Fibroblast of skin of right biceps (primary cell): Measurements from ENCODE around the gene KLHDC8A.
"Not testable (repeated sequence)": the region's sequence is repeated elsewhere in the genome, so short reads cannot be mapped to it uniquely, and the experiment has no call there.

ENCODE experiments used
- DNase-seq: peaks from one replicate; pipeline ENCODE4 v3.0.0-alpha.2; 2013

The KLHDC8A gene, protein sequence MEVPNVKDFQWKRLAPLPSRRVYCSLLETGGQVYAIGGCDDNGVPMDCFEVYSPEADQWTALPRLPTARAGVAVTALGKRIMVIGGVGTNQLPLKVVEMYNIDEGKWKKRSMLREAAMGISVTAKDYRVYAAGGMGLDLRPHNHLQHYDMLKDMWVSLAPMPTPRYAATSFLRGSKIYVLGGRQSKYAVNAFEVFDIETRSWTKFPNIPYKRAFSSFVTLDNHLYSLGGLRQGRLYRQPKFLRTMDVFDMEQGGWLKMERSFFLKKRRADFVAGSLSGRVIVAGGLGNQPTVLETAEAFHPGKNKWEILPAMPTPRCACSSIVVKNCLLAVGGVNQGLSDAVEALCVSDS

GRCh38 chr1:205356440-205357139 lies at the start of gene KLHDC8A:
Gene KLHDC8A, minus strand, starts transcription at chr1:205356922. Its CDS starts 13,318 bp downstream, at chr1:205343604.
- DNase-seq: peak; percentile 18

DNA sequence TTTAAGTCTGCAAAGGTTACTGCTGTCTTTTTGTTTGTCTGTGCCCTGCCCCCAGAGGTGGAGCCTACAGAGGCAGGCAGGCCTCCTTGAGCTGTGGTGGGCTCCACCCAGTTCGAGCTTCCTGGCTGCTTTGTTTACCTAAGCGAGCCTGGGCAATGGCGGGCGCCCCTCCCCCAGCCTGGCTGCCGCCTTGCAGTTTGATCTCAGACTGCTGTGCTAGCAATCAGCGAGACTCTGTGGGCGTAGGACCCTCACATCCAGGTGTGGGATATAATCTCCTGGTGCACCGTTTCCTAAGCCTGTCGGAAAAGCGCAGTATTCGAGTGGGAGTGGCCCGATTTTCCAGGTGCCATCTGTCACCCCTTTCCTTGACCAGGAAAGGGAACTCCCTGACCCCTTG lies 49.5 kb upstream of the KLHDC8A start:
- DNase-seq: not testable (repeated sequence)

DNA sequence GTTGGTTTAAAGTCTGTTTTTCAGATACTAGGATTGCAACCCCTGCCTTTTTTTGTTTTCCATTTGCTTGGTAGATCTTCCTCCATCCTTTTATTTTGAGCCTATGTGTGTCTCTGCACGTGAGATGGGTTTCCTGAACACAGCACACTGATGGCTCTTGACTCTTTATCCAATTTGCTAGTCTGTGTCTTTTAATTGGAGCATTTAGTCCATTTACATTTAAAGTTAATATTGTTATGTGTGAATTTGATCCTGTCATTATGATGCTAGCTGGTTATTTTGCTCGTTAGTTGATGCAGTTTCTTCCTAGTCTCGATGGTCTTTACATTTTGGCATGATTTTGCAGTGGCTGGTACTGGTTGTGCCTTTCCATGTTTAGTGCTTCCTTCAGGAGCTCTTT lies 47.8 kb upstream of the KLHDC8A start:
- not testable (repeated sequence) for DNase-seq

DNA sequence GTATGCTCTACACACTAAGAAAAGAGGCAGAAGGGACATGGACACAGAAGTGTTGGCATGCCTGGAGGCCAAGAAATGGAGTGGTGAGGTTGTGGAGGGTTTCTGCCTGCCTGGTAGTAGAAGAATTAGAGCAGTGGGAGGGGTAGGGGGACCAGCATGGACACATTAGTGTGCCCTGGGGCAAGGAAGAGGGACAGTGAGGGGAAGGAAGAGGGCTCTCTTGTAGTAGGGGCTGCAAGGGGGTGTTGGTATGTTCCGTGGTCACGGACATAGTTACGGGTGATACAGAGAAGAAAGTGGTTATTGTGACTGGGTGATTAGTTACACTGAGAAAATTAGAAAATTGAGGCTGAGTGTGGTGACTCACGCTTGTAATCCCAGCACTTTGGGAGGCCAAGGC lies 41.9 kb upstream of the KLHDC8A start:
- no peak for DNase-seq

DNA sequence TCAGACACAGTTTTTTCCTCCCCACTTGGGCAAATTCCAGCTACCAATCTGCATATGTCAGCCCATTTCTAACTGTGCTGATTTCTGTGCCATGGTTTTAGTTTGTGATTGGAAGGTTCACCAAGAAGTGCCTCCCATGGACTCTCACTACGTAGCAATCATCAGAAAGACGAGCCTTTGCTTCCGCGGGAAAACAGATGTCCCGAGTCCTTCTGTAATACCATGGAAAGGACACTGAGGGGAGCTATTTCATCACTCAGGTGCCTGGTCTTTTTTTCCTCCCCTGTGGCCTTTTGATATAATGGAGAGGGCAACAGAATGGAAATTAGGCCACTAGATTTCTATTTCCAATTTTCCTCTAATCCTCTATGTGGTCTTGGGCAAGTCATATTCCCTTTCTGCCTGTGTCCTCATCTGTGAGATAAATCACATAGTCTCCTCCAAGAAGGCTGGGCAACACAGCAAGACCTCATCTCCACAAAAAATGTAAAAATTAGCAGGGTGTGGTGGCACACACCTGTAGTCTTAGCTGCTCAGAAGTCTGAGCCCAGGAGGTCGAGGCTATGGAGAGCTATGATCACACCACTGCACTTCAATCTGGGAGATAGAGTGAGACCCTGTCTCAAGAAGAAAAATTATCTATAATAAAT lies 40.4 kb upstream of the KLHDC8A start:
- peak; percentile 39 for DNase-seq

GRCh38 chr1:205395616-205396015 lies 38.9 kb upstream of the KLHDC8A start:
- DNase-seq: no peak

DNA sequence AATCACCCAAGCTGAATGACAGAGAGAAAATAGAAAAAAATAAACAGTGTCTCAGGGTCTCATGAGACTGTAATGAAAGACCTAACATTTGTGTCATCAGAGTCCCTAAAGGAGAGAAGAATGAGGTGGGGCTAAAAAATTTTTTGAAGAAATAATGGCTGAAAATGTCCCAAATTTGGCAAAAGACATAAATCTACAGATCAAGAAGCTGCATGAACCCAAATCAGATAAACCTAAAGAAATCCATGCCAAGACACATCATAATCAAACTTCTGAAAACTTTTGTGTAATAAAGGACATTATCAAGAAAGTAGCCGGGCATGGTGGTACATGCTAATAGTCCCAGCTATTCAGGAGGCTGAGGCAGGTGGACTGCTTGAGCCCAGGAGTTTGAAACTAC lies 35.9 kb upstream of the KLHDC8A start:
- DNase-seq: no peak

DNA sequence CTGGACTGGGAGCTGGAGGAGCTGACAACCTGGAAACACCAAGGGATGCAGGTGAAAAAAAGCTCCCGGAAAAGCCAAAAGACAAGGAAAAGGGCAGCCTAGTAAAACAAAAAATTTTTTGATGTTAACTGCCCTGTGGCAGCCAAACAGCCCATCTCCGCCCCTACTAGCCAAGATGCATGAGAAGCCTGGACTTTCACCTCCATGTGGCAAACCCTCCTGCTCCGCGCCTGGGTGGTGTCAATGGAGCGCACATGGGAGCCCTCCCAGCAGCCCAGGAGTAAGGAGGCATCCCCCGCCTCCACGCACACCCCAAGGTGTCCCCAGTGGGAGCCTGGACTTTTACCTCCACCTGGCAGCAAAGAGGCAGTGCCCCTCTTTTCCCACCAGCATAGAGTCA lies 34.7 kb upstream of the KLHDC8A start:
- no peak for DNase-seq

DNA sequence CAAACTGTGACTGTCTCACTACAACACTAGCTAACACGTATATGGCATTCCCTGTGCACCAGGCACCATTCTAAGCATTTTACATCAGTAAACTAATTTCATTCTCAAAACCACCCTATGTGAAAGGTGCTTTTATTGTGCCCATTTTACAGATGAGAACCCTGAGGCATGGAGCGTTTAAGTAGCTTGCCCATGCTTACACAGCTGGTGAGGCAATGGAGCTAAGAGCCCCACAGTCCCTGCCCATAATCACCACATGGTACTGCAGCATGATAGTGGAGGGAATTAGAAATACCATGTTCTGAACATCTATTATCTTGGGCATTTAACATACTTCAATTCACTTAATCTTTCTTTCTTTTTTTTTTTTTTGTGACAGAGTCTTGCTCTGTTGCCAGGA lies 31.1 kb upstream of the KLHDC8A start:
- DNase-seq: no peak

DNA sequence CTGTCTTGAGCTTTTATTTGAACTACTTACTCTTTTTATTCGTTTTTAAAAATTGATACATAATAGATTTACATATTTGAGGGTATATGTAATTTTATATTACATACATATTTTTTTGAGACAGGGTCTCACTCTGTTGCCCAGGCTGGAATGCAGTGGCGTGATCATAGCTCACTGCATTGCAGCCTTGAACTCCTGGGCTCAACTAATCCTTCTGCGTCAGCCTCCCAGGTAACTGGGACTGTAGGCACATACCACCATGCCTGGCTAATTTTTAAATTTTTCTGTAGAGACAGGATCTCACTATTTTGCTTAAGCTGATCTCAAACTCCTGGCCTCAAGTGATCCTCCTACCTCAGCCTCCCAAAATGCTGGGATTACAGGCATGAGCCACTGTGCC lies 26.3 kb upstream of the KLHDC8A start:
- not testable (repeated sequence) for DNase-seq

- DNase-seq: no peak
Observed at GRCh38 chr1:205382561-205382960, 25.8 kb upstream of the KLHDC8A start.

GRCh38 chr1:205381305-205381704 lies 24.6 kb upstream of the KLHDC8A start:
- no peak for DNase-seq

DNA sequence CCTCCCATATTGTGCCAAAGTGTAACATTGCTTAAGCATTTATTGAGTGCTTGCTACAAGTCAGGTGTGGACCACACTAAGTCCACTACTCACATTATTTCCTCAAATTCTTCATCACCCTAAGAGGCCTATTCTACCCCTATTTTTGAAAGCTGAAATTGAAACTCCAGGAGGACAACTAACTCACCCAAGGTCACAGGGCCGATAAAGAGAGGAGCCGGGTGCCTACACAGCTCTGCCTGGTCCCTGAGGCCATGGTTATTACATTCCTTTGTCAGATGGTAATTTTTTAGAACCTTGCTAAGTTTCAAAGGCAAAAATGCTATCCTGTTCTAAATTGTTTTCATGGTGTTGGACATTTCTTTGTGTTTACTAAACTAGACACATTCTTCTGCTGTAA lies 24.2 kb upstream of the KLHDC8A start:
- DNase-seq: no peak

GRCh38 chr1:205379056-205379455 lies 22.3 kb upstream of the KLHDC8A start:
- no peak for DNase-seq

GRCh38 chr1:205377355-205377754 lies 20.6 kb upstream of the KLHDC8A start:
- DNase-seq: no peak

DNA sequence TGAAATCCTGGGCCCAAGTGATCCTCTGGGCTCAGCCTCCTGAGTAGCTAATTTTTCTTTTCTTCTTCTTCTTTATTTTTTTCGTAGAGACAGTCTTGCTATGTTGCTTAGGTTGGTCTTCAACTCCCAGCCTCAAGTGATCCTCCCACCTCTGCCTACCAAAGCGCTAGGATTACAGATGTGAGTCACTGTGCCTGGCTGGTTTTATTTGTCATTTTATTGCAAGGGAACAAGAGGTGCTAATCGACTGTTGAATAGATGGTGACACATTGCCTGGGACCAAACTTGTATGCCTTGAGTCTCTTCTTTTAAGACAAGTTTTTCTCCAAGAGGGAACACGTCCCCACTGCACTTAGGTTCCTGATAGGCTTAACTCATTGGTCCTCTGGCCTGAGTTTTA lies 20.0 kb upstream of the KLHDC8A start:
- DNase-seq: peak; percentile 28

DNA sequence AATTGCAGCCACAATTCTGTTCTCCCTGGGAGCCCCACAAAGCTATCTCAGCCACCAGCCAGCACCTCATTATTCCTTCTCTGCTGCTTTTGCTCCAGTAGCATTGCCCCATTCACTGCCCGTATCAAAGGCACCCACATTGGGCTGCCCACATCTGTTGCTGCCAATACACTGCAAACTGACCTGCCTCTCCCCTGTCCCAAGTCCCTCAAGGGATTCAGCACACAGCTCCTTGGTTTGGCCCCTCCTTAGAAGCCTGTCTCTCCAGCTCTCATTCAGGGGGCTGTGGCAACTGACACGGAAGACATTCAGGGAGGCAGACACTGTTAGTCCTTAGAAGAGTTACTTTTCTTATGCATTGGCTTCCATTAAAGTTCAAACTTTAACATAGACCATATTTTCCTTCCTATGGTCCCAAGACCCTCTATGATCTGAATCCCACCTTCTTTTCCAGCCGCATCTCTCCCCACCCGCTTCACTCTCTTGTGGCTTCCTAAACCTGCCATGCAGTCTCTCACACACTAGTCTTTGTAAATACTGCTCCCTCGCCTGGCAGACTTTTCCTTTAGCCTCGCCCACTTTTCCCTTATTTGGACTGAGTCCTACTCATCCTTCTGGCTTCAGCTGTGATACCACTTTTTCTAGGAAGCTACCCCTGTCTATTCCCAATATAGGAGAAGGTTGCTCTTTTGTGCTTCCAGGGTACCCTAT lies 19.3 kb upstream of the KLHDC8A start:
- peak; percentile 68 for DNase-seq

- DNase-seq: peak; percentile 87
Observed at GRCh38 chr1:205374210-205375078, 17.7 kb upstream of the KLHDC8A start.

DNA sequence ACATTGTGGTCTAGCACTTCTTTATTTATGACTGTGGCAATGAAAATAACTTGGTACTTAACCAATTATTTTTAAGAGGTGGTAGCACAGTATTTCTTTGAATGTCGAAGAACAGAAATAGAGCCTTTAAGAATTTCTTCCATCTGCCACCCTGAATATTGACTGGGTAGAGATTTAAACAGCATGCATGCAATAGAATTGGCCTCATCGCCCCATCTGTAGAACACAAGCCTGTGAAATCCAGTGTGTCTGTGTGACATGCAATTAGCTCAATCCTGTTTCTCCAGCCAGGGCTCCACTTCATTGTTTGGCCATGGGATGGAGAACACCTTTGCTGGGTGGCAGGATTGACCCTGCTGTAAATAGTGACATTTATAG lies 17.1 kb upstream of the KLHDC8A start:
- no peak for DNase-seq

GRCh38 chr1:205373022-205373797 lies 16.5 kb upstream of the KLHDC8A start:
- no peak for DNase-seq

DNA sequence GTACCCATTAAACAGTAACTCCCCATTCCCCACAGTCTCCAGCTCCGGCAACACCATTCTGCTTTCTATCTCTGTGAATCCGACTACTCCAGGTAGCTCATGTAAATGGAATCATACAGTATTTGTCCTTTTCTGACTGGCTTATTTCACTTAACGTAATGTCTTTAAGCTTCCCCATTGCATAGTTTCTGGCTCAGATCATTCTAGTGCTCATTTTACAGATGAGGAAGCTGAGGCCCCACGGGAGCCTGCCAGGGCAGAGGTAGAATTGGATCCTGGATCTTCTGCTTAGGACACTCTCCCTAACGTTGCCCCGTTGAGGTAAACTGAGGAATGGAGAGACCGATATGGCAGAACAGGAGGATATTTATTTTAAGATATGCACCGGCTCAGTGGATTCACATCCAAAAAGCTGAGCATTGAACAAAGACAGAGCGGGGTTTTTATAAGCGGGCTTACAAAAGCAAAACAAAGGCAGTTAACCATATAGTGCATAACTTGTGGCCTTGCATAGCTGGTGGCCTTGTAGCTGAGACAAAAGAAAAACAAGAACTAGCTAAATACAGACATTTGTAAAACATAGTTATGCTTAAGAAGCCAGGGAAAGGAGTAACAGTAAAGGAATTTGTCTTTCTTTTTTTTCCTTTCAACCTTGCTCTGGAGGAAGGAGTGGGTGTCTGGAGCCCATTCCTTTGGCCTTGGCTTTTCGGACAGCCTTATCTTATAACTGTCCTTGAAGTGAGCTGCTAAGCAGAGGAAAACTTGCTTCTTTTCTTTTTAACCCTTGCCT lies 15.3 kb upstream of the KLHDC8A start:
- DNase-seq: peak; percentile 76
